NB4 (cell line): ENCODE measurements around the gene RBM19.

Source experiments
- CTCF ChIP-seq: IDR thresholded peaks from one replicate; pipeline ENCODE4 v1.5.1; 2012; ENCODE audit warnings: low read depth, low read length
- MAX ChIP-seq: IDR thresholded peaks from 2 replicates; pipeline ENCODE4 v1.6.1; 2011; ENCODE audit warnings: low read depth, low read length
- POLR2A ChIP-seq: IDR thresholded peaks from 2 replicates; pipeline ENCODE4 v1.6.1; 2011; ENCODE audit warnings: mild to moderate bottlenecking; ENCODE audit not compliant: insufficient read length; ENCODE audit errors: extremely low read depth

GRCh38 chr12:113941208-113941486 is 25.0 kb downstream of the RBM19 start:
- TF ChIP-seq POLR2A (no peak), CTCF (no peak), MAX (no peak)
